GM20000 (cell line): ENCODE measurements around the gene BANF2.
"Not testable (repeated sequence)": the region's sequence is repeated elsewhere in the genome, so short reads cannot be mapped to it uniquely, and the experiment has no call there.

ENCODE experiments used
- DNase-seq: peaks from one replicate; pipeline ENCODE4 v3.0.0; 2012; ENCODE audit warnings: low spot score
- CTCF ChIP-seq: IDR thresholded peaks from 2 replicates; pipeline ENCODE4 v1.5.1; 2012; ENCODE audit warnings: mild to moderate bottlenecking, control low read depth; ENCODE audit errors: extremely low read depth, missing control alignments

Gene BANF2

GRCh38 chr20:17654649-17655285 is 45.0 kb upstream of the BANF2 start:
- no peak for DNase-seq
- peak; percentile 16 for TF ChIP-seq CTCF

- no peak for TF ChIP-seq CTCF
- DNase-seq: no peak
Observed at GRCh38 chr20:17655286-17655651, 44.5 kb upstream of the BANF2 start.

GRCh38 chr20:17655865-17656479 is 43.8 kb upstream of the BANF2 start:
- no peak for TF ChIP-seq CTCF
- no peak for DNase-seq

GRCh38 chr20:17657079-17657825 is 42.5 kb upstream of the BANF2 start:
- no peak for TF ChIP-seq CTCF
- DNase-seq: no peak

- DNase-seq: no peak
- TF ChIP-seq CTCF: no peak
Observed at GRCh38 chr20:17657898-17658647, 41.7 kb upstream of the BANF2 start.

- TF ChIP-seq CTCF: no peak
- no peak for DNase-seq
Observed at GRCh38 chr20:17658648-17658993, 41.1 kb upstream of the BANF2 start.

- not testable (repeated sequence) for DNase-seq
Observed at GRCh38 chr20:17659344-17659743, 40.4 kb upstream of the BANF2 start.
